ENCODE measurements around the gene MACC1. TPM values are rescaled to one million over a fixed set of nuclear protein-coding genes. Genes with fewer than 3 reads are reported as not detected.

MACC1 gene
- total RNA-seq, 1 donor from 2014 or later, result 12.0 TPM

GRCh38 chr7:20249376-20249775 is 32.2 kb upstream of the MACC1 start:
- Mint-ChIP-seq H3K27ac (no peak overlapping the region), H3K36me3 (no peaks in the 10 kb centered on the region), H3K4me1 (no peaks in the 10 kb centered on the region), H3K27me3 (ENCODE audit: low read depth) (no peaks in the 10 kb centered on the region), H3K9me3 (no peaks in the 10 kb centered on the region), H3K4me3 (no peak overlapping the region)
- no peak for DNase-seq (ENCODE audit: low spot score in 2 of 2, unreplicated experiment in 2 of 2)
- no peak for TF ChIP-seq CTCF (IDR thresholded peaks at IDR 0.05; ENCODE audit: unreplicated experiment)

GRCh38 chr7:20246236-20246635 is 29.1 kb upstream of the MACC1 start:
- H3K27me3 Mint-ChIP-seq (ENCODE audit: low read depth), result no peaks in the 10 kb centered on the region
- DNase-seq (ENCODE audit: low spot score in 2 of 2, unreplicated experiment in 2 of 2), result no peak
- no peak for TF ChIP-seq CTCF (IDR thresholded peaks at IDR 0.05; ENCODE audit: unreplicated experiment)
- no peaks in the 10 kb centered on the region for H3K9me3 Mint-ChIP-seq
- H3K27ac Mint-ChIP-seq, result no peak overlapping the region
- no peaks in the 10 kb centered on the region for H3K36me3 Mint-ChIP-seq
- peaks cover 8% of the 10 kb centered on the region for H3K4me1 Mint-ChIP-seq
- no peak overlapping the region for H3K4me3 Mint-ChIP-seq

- H3K9me3 Mint-ChIP-seq, result no peaks in the 10 kb centered on the region
- H3K4me1 Mint-ChIP-seq, result peaks cover 15% of the 10 kb centered on the region
- TF ChIP-seq CTCF (IDR thresholded peaks at IDR 0.05; ENCODE audit: unreplicated experiment), result no peak
- no peaks in the 10 kb centered on the region for H3K27me3 Mint-ChIP-seq (ENCODE audit: low read depth)
- no peak overlapping the region for H3K4me3 Mint-ChIP-seq
- H3K36me3 Mint-ChIP-seq, result no peaks in the 10 kb centered on the region
- no peak overlapping the region for H3K27ac Mint-ChIP-seq
- no peak for DNase-seq (ENCODE audit: low spot score in 2 of 2, unreplicated experiment in 2 of 2)
These were observed 27.3 kb upstream of the MACC1 start for GRCh38 chr7:20244334-20245120.

- Mint-ChIP-seq H3K27me3 (ENCODE audit: low read depth) (no peaks in the 10 kb centered on the region), H3K36me3 (no peaks in the 10 kb centered on the region), H3K9me3 (no peaks in the 10 kb centered on the region), H3K27ac (peak overlapping the region; percentile 73), H3K4me1 (peaks cover 15% of the 10 kb centered on the region), H3K4me3 (no peak overlapping the region)
- no peak for TF ChIP-seq CTCF (IDR thresholded peaks at IDR 0.05; ENCODE audit: unreplicated experiment)
- DNase-seq (ENCODE audit: low spot score in 2 of 2, unreplicated experiment in 2 of 2), result no peak
These were observed 24.7 kb upstream of the MACC1 start for GRCh38 chr7:20241911-20242261.

- Mint-ChIP-seq H3K27me3 (ENCODE audit: low read depth) (no peaks in the 10 kb centered on the region), H3K27ac (peak overlapping the region; percentile 73), H3K36me3 (no peaks in the 10 kb centered on the region), H3K4me3 (no peak overlapping the region), H3K9me3 (no peaks in the 10 kb centered on the region), H3K4me1 (peaks cover 15% of the 10 kb centered on the region)
- TF ChIP-seq CTCF (IDR thresholded peaks at IDR 0.05; ENCODE audit: unreplicated experiment), result no peak
- no peak for DNase-seq (ENCODE audit: low spot score in 2 of 2, unreplicated experiment in 2 of 2)
These were observed 24.2 kb upstream of the MACC1 start for GRCh38 chr7:20241194-20241910.
